SK-N-SH (cell line): Measurements from ENCODE around the gene FAM83D.

Experiments used
- CHD2 ChIP-seq: fragments of 150-350 bp; IDR thresholded peaks from 2 replicates; pipeline ENCODE4 v1.6.1; 2018; ENCODE audit warnings: low read length; ENCODE audit not compliant: partially characterized antibody
- CTCF ChIP-seq: fragments of 200-600 bp; sonication (generic); IDR thresholded peaks from 2 replicates; pipeline ENCODE4 v1.6.1; 2017; ENCODE audit warnings: antibody characterized with exemption, mild to moderate bottlenecking, moderate library complexity
- EP300 ChIP-seq, 2 experiments: IDR thresholded peaks; 2 replicates each; pipeline versions ENCODE4 v1.4.0 to v1.6.1; 2012; ENCODE audit warnings: borderline replicate concordance in 1 of 2, low read depth in 1 of 2, low read length in 1 of 2
- EZH2phosphoT487 ChIP-seq: fragments of 200-600 bp; sonication (generic); IDR thresholded peaks from 2 replicates; pipeline ENCODE4 v1.6.1; 2017; ENCODE audit warnings: low read depth, mixed run types, mild to moderate bottlenecking, antibody characterized with exemption, moderate library complexity, borderline replicate concordance
- JUND ChIP-seq: IDR thresholded peaks from 2 replicates; pipeline ENCODE4 v1.4.0; 2012
- POLR2AphosphoS5 ChIP-seq: IDR thresholded peaks from 2 replicates; pipeline ENCODE4 v1.6.1; 2012; ENCODE audit warnings: low read depth, low read length
- RAD21 ChIP-seq: IDR thresholded peaks from 2 replicates; pipeline ENCODE4 v1.6.1; 2012; ENCODE audit warnings: mild to moderate bottlenecking, low read length
- RFX5 ChIP-seq: IDR thresholded peaks from 2 replicates; pipeline ENCODE4 v1.6.1; 2012; ENCODE audit warnings: mild to moderate bottlenecking, improper control_type of control experiment, low read length
- SIN3A ChIP-seq: IDR thresholded peaks from 2 replicates; pipeline ENCODE4 v1.6.1; 2012; ENCODE audit warnings: low read depth, mild to moderate bottlenecking, low read length, moderate library complexity, borderline replicate concordance
- TAF1 ChIP-seq: IDR thresholded peaks from 2 replicates; pipeline ENCODE4 v1.6.1; 2012; ENCODE audit warnings: low read depth, mild to moderate bottlenecking, low read length, moderate library complexity, borderline replicate concordance
- TEAD4 ChIP-seq: IDR thresholded peaks from 2 replicates; pipeline ENCODE4 v1.4.0; 2012; ENCODE audit warnings: mild to moderate bottlenecking, borderline replicate concordance; ENCODE audit not compliant: insufficient read depth
- USF1 ChIP-seq: IDR thresholded peaks from 2 replicates; pipeline ENCODE4 v1.4.0; 2012; ENCODE audit warnings: low read depth, borderline replicate concordance
- YY1 ChIP-seq: IDR thresholded peaks from 2 replicates; pipeline ENCODE4 v1.4.0; 2012; ENCODE audit warnings: low read depth, mild to moderate bottlenecking

GRCh38 chr20:38877483-38877882, 48.7 kb upstream of the FAM83D start:
- no peak for TF ChIP-seq TAF1
- no peak for TF ChIP-seq JUND
- no peak for TF ChIP-seq CTCF
- no peak for TF ChIP-seq YY1
- TF ChIP-seq EZH2phosphoT487: no peak
- TF ChIP-seq RAD21: no peak
- TF ChIP-seq SIN3A: no peak
- peak; percentile 65 for TF ChIP-seq CHD2
- TF ChIP-seq EP300 (IDR thresholded peaks at IDR 0.05; ENCODE audit: borderline replicate concordance in 1 of 2, low read depth in 1 of 2, low read length in 1 of 2): peak in 1 of 2 experiments; percentile 92; a peak in 2 of 4 replicates
- TF ChIP-seq POLR2AphosphoS5: no peak
- TF ChIP-seq TEAD4: no peak
- TF ChIP-seq RFX5: no peak
- no peak for TF ChIP-seq USF1
